Adrenal gland (tissue), 5 donors: ENCODE results near the gene SERINC2.

Experiments used
- POLR2A ChIP-seq, 2 donors: fragments of 450-650 bp; IDR thresholded peaks; one replicate each; pipeline ENCODE4 v1.6.1; 2017; ENCODE audit warnings: antibody characterized with exemption in 2 of 2, mild to moderate bottlenecking in 2 of 2, moderate library complexity in 1 of 2
- TF ChIP-seq, protein P1 (sequence below), 6 experiments: fragments of 450-650 bp in 4 of 6; fragments of 200-600 bp in 2 of 6; sonication (generic) in 1 of 6; IDR thresholded peaks; 1 replicate in 5 of 6; 2 replicates in 1 of 6; pipeline versions ENCODE4 v1.5.1 to v1.8.0; 2016 to 2021; ENCODE audit warnings: antibody characterized with exemption in 6 of 6, mild to moderate bottlenecking in 2 of 6, moderate library complexity in 1 of 6
- donor health status: DM: no; HTN: no; CAD: no.

GRCh38 chr1:31435471-31436409, 22.7 kb downstream of the SERINC2 start:
- TF ChIP-seq, protein P1, sequence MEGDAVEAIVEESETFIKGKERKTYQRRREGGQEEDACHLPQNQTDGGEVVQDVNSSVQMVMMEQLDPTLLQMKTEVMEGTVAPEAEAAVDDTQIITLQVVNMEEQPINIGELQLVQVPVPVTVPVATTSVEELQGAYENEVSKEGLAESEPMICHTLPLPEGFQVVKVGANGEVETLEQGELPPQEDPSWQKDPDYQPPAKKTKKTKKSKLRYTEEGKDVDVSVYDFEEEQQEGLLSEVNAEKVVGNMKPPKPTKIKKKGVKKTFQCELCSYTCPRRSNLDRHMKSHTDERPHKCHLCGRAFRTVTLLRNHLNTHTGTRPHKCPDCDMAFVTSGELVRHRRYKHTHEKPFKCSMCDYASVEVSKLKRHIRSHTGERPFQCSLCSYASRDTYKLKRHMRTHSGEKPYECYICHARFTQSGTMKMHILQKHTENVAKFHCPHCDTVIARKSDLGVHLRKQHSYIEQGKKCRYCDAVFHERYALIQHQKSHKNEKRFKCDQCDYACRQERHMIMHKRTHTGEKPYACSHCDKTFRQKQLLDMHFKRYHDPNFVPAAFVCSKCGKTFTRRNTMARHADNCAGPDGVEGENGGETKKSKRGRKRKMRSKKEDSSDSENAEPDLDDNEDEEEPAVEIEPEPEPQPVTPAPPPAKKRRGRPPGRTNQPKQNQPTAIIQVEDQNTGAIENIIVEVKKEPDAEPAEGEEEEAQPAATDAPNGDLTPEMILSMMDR (IDR thresholded peaks at IDR 0.05): no peak
- no peak for TF ChIP-seq POLR2A (IDR thresholded peaks at IDR 0.05)
